NK-92 (cell line): ENCODE data around the gene POU6F2.
"Not testable (repeated sequence)": the region's sequence is repeated elsewhere in the genome, so short reads cannot be mapped to it uniquely, and the experiment has no call there.

Experiments used
- DNase-seq: peaks from one replicate; lab custom pipeline; 2025; ENCODE audit not compliant: unreplicated experiment; lab: John Stamatoyannopoulos, UW

Gene POU6F2

GRCh38 chr7:39342763-39343162, 365.1 kb downstream of the POU6F2 start:
- no peak for DNase-seq

GRCh38 chr7:39349452-39350123, 371.9 kb downstream of the POU6F2 start:
- no peak for DNase-seq

- DNase-seq: no peak
These were observed 376.1 kb downstream of the POU6F2 start for GRCh38 chr7:39353615-39354376.

- no peak for DNase-seq
These were observed 378.0 kb downstream of the POU6F2 start for GRCh38 chr7:39355664-39356063.

- DNase-seq: no peak
These were observed 378.6 kb downstream of the POU6F2 start for GRCh38 chr7:39356172-39356925.

GRCh38 chr7:39357648-39358047, 379.9 kb downstream of the POU6F2 start:
- DNase-seq: no peak

- DNase-seq: no peak
These were observed 382.3 kb downstream of the POU6F2 start for GRCh38 chr7:39360038-39360437.

- no peak for DNase-seq
These were observed 383.1 kb downstream of the POU6F2 start for GRCh38 chr7:39360766-39361165.

- no peak for DNase-seq
These were observed 388.1 kb downstream of the POU6F2 start for GRCh38 chr7:39365751-39366295.

- no peak for DNase-seq
These were observed 389.7 kb downstream of the POU6F2 start for GRCh38 chr7:39367451-39367850.

- no peak for DNase-seq
These were observed 390.2 kb downstream of the POU6F2 start for GRCh38 chr7:39367943-39368342.

GRCh38 chr7:39372383-39372782, 394.7 kb downstream of the POU6F2 start:
- no peak for DNase-seq

- no peak for DNase-seq
These were observed 396.8 kb downstream of the POU6F2 start for GRCh38 chr7:39374436-39375040.

- no peak for DNase-seq
These were observed 397.6 kb downstream of the POU6F2 start for GRCh38 chr7:39375047-39375873.

GRCh38 chr7:39375874-39376190, 398.1 kb downstream of the POU6F2 start:
- DNase-seq: no peak

GRCh38 chr7:39376881-39377280, 399.2 kb downstream of the POU6F2 start:
- not testable (repeated sequence) for DNase-seq

GRCh38 chr7:39379416-39379815, 401.7 kb downstream of the POU6F2 start:
- no peak for DNase-seq

- DNase-seq: no peak
These were observed 405.4 kb downstream of the POU6F2 start for GRCh38 chr7:39383136-39383535.

GRCh38 chr7:39384386-39384785, 406.7 kb downstream of the POU6F2 start:
- DNase-seq: no peak

- DNase-seq: no peak
These were observed 409.0 kb downstream of the POU6F2 start for GRCh38 chr7:39386718-39387117.
